GM21529 (cell line): ENCODE results near the gene PRAME.
"Not testable (repeated sequence)": the region's sequence is repeated elsewhere in the genome, so short reads cannot be mapped to it uniquely, and the experiment has no call there.

Experiments used
- ATAC-seq: cut with Tn5 transposase; IDR thresholded peaks from one replicate; pipeline ENCODE4 v1.9.1; 2021; ENCODE audit not compliant: unreplicated experiment

The PRAME gene, protein sequence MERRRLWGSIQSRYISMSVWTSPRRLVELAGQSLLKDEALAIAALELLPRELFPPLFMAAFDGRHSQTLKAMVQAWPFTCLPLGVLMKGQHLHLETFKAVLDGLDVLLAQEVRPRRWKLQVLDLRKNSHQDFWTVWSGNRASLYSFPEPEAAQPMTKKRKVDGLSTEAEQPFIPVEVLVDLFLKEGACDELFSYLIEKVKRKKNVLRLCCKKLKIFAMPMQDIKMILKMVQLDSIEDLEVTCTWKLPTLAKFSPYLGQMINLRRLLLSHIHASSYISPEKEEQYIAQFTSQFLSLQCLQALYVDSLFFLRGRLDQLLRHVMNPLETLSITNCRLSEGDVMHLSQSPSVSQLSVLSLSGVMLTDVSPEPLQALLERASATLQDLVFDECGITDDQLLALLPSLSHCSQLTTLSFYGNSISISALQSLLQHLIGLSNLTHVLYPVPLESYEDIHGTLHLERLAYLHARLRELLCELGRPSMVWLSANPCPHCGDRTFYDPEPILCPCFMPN

DNA sequence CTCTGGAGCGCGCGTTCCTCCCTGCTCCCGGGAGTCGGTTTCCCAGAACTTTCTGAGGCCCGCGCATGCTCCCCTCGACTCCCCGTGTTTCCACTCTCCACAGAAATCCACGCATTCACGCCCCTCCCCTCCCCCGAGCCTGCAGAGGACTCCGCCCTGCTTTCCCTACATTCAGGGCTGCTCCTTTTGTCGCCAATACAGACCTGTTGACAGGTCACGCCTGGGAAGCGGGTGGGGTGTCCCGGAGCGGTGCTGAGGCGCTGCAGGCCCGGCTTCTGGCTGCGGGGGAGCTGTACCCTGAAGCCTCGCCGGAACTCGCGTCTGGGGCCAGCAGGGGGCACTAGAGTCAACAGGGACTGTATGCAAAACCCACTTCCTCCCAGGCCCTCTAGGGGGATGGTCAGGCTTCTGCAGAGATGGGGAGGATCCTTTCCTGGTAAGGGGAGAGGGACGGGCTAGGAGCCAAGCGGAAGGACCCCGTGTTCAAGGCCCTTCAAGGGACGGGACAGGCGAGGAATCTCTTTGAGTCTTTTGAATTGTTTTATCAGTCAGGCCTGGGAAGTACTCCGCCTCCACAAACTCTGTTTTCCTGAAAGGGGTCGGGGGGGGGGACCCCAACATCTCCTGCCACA lies at the start of gene PRAME:
PRAME (minus strand) TSS at position 294 of the 632 bp plus-strand sequence. CDS start 2,433 bp downstream, outside the sequence.
- no peak for ATAC-seq

DNA sequence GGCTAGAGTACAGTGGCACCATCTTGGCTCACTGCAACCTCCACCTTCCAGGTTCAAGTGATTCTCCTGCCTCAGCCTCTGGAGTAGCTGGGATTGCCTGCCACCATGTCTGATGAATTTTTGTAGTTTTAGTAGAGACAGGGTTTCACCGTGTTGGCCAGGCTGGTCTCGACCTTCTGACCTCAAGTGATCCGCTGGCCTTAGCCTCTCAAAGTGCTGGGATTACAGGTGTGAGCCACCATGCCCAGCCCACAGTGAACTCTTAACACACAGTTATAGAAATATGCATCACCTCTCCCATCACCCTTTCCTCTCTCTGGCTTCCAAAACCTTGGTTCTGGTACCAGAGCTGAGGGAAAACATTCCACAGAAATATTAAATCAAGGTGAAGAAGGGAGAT lies 49.0 kb upstream of the PRAME start:
- not testable (repeated sequence) for ATAC-seq

DNA sequence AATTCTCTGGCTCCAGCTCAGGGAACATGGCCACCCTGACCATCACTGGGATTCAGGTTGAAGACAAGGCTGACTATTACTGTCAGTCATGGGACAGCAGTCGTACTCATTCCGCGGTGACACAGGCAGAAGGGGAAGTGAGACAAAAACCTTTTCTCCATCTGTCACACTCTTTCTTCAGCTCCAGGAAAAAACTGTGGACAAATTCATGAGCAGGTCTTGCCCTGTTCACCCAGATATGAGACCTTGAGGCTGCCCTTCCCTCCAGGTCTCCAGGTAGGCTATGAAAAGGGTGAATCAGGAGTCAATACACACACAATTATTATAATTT lies 46.0 kb upstream of the PRAME start:
- no peak for ATAC-seq

DNA sequence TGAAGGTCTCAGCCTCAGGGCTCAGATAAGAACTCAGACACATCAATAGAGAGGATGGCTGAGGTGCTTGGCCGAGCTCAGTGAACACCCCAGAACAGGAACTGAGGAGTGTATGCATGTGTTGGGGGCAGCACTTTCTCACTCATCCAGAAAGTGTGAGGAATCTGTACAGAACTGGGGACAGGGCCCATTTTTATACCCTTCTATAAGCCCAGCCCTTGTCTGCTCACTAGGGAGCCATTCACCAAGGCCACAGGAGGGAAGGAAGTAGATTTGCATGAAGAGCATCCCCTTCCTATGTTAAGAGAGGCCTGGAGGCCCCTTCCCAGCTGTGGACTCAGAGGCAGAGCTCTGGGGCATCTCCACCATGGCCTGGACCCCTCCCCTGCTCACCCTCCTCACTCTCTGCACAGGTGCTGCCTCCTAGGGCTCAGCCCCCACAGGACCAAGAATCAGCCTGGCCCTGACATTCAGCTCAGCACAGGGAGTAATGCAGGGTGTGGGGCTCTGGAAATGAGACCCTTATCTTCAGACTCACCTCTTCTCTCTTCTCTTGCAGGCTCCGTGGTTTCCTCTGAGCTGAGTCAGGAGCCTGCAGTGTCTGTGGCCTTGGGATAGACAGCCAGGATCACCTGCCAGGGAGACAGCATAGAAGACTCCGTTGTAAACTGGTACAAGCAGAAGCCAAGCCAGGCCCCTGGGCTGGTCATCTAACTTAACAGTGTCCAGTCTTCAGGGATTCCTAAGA lies 45.4 kb upstream of the PRAME start:
- no peak for ATAC-seq

DNA sequence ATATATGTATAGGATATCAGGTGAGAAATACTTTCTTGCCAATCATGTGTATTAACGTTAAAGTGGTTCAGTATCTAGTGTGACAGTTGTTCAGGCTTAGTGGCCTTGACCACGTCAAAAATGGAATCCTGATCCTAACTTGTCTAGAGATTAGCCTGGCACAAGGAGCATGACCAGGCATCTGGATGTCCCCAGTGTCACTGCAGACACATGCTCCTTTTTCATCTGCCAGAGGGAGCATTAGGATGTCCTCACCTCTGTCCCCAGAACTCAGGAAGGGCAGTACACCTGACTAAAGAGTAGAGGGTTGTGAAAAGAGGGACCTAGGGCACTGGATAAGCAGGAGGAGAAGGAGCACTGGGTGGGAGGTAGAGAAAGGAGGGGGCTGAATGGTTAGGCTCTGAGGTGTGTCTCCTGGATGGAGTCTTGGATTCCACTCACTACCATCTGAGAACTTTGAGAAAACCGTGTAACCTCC lies 44.4 kb upstream of the PRAME start:
- no peak for ATAC-seq

DNA sequence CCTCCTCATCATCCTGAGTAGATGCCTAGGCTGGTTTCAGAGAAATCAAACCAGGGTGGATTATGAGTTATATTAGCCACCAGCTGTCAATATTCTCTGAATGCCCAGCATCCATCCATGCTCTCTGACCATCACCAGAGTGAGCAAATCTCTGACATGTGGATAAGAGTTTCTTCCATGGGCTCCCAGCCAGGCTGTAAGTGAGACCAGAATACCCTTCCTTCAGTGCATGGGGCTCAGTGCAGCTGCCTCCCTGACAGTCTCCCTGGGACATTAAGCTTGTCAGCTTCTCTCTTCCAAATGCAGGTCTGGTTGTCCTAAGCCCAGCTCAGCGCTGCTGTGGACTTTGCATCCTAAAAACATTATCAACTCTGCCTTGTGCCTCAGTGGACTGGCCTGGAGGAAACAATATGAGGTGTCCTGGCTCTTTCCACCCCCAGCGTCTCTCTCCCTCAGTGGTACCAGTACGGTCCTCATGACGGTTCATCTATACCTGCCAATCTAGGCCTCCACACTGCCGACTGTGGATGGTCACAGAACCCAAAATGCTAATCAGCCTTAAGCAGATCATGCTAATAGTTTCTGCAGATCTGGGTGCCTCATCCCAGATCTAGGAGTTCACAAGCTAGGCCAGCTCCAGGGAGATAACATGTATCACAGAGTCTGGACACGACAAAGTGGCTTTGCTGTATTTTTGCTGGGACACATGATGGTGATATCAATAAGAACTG lies 41.6 kb upstream of the PRAME start:
- no peak for ATAC-seq

DNA sequence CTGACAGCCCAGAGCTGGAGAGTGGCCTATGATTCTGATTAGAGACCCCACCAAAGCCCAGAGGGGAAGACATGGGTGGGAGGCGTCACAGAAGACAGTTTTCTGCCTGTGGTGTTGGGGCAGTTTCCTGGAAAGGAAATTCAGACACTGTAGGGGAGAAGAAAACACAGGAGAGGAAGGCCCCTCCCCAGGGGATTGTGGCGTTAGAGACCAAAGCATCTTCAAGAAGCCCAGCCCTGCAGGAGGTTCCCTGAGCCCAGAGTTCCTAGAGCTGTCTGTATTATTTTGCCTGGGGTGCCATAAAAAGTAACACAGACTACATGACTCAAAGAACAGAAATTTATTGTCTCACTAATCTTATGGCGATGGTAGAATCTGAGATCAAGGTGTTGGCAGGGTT lies 40.2 kb upstream of the PRAME start:
- no peak for ATAC-seq

DNA sequence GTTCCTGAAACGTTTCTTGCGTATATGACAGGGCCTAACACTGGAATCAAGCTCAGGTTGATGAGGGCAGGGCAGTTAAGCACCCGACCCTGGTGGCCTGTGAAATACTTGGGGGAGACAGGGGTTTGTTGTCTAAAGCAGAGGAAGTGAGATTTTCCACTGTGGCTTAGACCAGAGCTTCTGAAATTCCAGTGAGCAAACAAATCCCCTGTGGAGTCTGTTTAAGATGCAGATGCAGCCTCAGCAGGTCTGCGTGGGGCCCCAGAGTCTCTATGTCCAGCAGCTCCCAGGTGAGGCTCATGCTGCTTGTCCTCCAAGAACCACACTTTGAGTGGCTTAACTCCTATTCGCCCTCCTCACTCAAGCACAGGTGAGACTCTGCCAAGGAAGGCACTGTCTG lies 39.1 kb upstream of the PRAME start:
- no peak for ATAC-seq

DNA sequence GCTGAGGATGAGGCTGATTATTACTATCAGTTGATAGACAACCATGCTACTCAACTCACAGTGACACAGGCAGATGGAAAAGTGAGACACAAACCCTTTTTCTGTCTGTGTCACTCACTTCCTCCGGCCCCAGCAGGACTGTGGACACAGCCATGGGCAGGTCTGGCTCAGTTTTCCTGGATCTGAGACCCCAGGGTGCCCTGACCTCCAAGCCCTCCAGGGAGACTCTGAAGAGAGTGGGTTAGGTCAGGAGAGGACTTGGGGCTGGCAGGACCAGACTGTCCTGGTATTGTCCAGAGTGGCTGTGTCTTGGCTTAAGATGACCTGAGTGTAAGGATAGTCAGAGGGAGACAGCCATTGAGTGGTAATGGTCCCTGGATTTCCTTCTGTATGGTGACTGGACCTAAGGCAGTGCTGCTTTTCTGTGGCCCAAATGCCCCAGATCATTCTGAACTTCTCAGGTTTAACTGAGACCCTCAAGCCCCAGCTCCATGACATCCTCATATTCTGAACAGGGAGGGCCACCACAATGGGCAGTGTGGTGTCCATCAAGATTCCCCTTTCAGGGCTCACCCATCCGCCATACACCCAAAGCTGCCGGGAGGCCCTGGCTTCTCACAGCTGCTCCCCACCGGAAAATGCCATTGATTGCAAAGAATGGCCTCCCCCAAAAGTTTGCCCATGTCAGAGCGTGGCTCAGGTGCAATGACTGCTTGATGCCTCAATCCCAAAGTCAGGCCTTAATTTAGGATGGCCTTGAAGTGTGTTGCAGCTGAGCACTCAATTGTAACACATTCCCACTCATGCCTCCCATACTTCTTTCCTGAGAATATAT lies 36.2 kb upstream of the PRAME start:
- no peak for ATAC-seq

DNA sequence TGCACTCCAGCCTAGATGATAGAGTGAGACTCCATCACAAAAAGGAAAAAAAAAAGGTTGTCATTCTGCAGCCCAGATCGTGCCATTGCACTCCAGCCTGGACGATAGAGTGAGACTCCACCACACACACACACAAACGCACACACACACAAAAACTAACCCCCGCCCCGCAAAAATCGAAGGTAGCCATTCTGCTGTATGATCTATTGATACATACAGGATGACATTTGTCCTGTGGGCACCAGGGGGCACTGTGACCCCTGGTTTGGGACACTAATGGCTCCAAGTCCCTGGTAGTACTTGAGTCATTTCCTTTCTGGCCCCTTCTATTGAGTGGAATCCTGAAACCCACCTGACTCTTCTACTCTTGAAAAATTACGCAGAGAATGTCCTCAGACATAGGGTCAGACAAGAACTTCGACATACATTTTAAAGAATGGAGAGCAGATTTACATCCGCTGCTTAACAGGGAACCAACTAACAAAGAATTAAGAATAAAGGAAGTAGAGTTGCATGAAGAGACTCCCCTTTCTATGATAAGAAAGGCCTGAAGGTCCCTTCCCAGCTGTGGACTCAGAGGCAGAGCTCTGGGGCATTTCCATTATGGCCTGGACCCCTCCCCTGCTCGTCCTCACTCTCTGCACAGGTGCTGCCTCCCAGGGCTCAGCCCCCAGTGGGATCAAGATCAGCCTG lies 35.0 kb upstream of the PRAME start:
- no peak for ATAC-seq

DNA sequence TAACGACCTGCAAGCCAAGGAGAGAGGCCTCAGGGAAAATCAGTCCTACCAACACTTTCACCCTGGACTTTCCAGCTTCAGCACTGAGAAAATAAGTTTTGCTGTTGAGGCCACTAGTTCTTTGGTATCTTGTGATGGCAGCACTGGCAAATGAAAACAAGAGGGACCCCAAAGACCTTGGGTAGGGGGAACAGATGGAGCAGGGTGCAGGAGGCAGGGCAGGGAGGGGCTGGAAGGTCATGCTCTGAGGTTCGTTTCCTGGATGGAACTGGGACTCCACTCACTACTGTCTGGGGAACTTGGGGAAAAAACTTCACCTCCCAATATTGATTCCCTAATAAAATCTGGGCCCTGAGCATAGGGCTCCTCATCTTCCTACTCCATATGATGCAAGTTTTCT lies 34.2 kb upstream of the PRAME start:
- no peak for ATAC-seq

DNA sequence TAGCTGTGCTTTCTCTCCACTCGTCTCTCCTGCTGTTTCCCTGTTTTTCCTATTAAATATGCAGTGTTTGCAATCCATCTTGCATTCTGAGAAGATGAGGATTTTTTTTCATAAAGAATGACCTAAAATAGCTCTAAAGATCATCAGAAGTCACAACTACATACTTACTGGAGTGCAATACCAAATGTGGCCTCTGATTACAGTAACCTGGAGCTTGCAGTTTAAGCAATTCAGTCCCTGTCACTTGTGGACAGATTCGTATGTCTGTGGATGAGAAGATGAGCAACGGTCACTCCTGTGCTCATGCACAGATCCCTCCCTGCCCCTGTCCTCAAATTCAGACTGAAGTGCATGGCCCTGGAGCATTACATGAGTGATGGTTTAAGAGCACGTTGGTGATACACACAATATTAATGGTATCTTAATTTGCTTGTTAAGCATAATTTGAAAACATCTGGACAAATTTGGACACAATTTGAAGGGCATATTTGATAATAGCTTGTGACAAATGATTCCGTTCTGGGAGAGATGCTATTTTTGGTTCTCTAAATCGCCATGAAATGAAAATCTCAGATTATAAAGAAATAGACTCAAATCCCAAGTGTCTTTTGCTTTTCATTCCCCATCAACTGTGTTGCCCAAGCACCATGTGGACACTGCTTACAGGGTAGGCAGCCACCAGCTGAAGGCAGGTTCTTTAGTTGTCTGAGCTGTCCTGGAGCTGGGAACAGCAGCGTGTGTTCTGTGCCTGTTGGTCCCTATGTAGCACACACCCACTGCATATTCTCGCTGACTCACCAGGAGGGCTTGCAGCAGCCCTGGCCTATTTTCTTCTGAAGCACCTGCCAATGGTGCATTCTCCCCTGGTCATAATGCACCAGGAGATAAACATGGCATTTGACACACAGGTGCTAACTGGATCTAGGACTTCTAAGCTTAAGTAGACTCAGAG lies 32.6 kb upstream of the PRAME start:
- ATAC-seq, result no peak

DNA sequence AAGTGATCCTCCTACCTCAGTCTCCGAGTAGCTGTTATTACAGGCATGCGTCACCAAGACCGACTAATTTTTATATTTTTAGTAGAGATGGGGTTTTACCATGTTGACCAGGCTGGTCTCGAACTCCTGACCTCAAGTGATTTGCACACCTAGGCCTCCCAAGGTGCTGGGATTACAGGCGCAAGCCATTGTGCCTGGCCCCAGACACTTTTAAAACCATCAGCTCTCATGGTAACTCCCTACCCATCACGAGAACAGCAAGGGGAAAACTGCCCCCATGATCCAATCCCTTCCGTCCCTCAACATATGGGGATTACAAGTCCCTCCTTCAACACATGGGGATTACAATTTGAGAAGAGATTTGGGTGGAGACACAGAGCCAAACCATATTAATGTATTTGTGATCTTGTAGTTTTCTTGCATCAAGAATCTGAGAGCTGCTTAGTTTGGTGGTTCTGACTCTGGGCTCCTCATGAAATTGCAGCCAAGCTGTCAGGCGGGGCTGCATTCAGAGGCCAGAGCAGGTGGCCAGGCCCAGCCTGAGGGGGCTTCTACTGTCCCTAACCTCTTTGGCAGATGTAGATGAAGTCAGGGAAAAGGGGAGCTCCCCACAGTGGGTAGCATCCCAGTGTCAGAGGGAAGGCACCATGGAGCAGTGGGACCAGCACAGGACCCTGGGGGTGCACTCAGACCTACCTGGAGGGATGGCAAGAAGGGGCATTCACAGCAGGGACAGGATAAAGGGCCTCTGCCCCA lies 31.2 kb upstream of the PRAME start:
- no peak for ATAC-seq

DNA sequence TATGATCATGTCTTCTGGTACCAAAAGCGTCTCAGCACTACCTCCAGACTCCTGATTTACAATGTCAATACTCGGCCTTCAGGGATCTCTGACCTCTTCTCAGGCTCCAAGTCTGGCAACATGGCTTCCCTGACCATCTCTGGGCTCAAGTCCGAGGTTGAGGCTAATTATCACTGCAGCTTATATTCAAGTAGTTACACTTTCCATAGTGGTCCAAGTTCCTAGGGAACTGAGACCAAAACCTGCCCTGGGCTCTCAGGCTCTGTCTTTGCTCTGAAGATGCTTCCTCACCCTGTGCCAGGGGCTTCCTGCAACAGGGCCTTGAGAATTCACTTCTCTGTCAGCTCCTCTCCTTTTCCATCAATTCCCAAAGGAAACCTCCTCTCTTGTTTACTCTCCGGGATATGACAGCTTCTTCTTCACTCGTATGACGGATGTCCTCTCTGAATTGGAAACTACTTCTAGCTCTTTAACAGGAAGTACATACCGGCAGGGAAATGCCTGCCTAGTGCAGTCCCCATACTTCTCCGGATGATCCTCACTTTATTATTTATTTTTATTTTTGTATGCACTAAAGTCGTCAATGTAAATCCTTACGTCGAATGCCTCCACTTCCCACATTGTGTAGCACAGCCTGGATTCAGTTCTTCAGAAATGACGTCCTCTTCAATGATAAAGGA lies 29.6 kb upstream of the PRAME start:
- no peak for ATAC-seq

DNA sequence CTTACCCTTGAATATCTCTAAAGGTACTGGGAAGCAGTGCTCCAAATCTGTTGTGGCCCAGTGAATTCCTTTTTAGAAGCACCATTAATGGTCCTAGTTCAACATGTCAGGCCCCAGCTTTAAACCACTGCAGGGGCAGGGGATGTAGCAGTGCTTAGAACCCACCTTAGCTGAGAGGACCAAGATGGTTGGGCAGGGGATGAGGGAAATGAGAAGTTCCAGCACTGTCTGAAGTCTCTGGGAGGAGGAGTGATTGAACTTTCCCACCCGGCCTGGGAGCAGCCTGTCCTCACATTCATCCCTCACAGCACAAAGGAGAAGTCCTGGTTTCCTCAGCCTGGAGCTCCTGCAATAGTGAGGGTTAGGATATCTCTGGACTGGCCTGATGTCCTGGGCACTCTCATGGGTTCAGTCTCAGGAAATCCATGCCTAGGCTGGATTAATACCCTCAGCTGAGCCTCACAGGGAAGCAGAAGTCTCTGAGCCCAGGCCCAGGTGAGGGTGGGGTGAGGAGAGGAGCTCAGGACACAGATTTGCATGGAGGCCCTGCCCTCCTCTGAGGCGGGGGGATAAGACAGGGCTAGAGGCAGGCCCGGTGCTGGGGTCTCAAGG lies 28.6 kb upstream of the PRAME start:
- no peak for ATAC-seq

DNA sequence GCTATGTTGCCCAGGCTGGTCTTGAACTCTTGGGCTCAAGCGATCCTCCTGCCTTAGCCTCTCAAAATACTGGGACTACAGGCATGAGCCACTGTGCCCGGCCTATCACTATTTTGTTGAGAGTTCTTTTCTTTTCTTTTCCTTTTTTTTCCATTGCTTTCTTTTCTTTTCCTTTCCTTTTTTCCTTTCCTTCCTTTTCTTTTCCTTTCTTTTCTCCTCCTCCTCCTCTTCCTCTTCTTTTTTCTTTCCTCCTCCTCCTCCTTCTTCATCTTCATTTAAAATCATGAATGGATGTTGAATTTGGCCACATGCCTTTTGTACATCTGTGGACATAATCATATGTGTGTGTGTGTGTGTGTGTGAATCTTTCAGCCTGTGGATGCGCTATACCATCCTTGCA lies 25.7 kb upstream of the PRAME start:
- no peak for ATAC-seq

DNA sequence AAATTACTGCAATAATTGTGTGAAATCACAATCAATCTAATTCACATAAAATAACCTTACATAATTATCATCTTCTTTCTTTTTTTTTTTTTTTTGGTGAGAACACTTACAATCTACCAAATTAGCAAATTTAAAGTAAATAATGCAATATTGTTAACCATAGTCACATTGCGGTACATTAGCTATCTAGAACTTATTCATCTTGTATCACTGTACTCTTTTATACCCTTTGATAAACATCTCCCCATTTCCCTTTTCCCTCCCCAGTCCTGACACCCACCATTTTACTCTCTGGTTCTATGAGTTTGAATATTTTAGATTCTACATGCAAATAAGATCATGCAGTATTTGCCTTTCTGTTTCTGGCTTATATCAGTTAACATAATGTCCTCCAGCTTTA lies 24.0 kb upstream of the PRAME start:
- ATAC-seq, result no peak
